Endothelial cell of umbilical vein (primary cell): Measurements from ENCODE around the gene MAST4. TPM values are rescaled to one million over a fixed set of nuclear protein-coding genes. Genes with fewer than 3 reads are reported as not detected.

Experiments used
- BruUV-seq: library from RNA; stranded (reverse); fragments of 400-500 nt; replicated peaks from 2 replicates; lab custom pipeline; 2021; lab: Mats Ljungman, UMichigan
- CTCF ChIA-PET: fragments of 300-600, 350-600 bp; sonication (Branson Sonifier 250); formaldehyde crosslinking; loops from one replicate; lab custom pipeline; 2021; ENCODE audit warnings: antibody characterized with exemption, inconsistent platforms; lab: Charles Lee
- POLR2A ChIA-PET: fragments of 300-600, 350-600 bp; sonication (Branson Sonifier 250); formaldehyde crosslinking; loops from one replicate; lab custom pipeline; 2021; ENCODE audit warnings: antibody characterized with exemption, inconsistent platforms; lab: Charles Lee
- DNase-seq: peaks from one replicate; pipeline ENCODE4 v3.0.0-alpha.2; 2011; ENCODE audit warnings: low read depth, low spot score
- FAIRE-seq: peaks from 2 replicates; lab custom pipeline; 2011; peaks lifted over from hg19 to GRCh38; lab: Jason Lieb, UNC
- H2AFZ ChIP-seq: 2 replicates; pipeline ENCODE4 v1.6.0; 2012; ENCODE audit warnings: low read depth, low read length, control low read depth, inconsistent platforms
- H3K27ac ChIP-seq: 2 replicates; pipeline ENCODE4 v1.5.1; 2011; ENCODE audit warnings: low read depth, mild to moderate bottlenecking, control low read depth, low read length, moderate library complexity; ENCODE audit not compliant: insufficient read depth
- H3K27me3 ChIP-seq, 2 experiments: 2 replicates each; pipeline versions ENCODE4 v1.6.0 to v1.6.1; 2011; ENCODE audit warnings: low read length in 2 of 2, mixed read lengths in 1 of 2; ENCODE audit not compliant: control insufficient read depth in 2 of 2, insufficient read depth in 2 of 2
- H3K36me3 ChIP-seq, 2 experiments: 2 replicates in 1 of 2; 3 replicates in 1 of 2; pipeline ENCODE4 v1.5.1; 2011; ENCODE audit warnings: low read length in 2 of 2, mild to moderate bottlenecking in 1 of 2, moderate library complexity in 1 of 2; ENCODE audit not compliant: control insufficient read depth in 2 of 2, insufficient read depth in 2 of 2; ENCODE audit errors: extremely low read depth in 1 of 2
- H3K4me1 ChIP-seq: 3 replicates; pipeline ENCODE4 v1.5.1; 2011; ENCODE audit warnings: mild to moderate bottlenecking, low read length; ENCODE audit not compliant: control insufficient read depth, insufficient read depth; ENCODE audit errors: extremely low read depth
- H3K4me2 ChIP-seq: 2 replicates; pipeline ENCODE4 v1.6.1; 2011; ENCODE audit warnings: low read length, control low read depth, mixed read lengths; ENCODE audit not compliant: insufficient read depth
- H3K4me3 ChIP-seq, 3 experiments: fragments of 200-600 bp in 1 of 3; sonication (generic), shearing (Covaris generic) in 1 of 3; replicated peaks in 1 of 3; 2 replicates each; pipeline ENCODE4 v1.5.1; 2011 to 2016; ENCODE audit warnings: control low read depth in 3 of 3, low read length in 3 of 3, mild to moderate bottlenecking in 2 of 3, inconsistent platforms in 1 of 3, low read depth in 1 of 3, moderate library complexity in 1 of 3; ENCODE audit not compliant: insufficient read depth in 1 of 3
- H3K79me2 ChIP-seq: 2 replicates; pipeline ENCODE4 v1.6.0; 2012; ENCODE audit warnings: low read length, inconsistent platforms; ENCODE audit not compliant: control insufficient read depth, insufficient read depth
- H3K9ac ChIP-seq: replicated peaks from 2 replicates; pipeline ENCODE3; 2011; ENCODE audit warnings: low read length, control low read depth; ENCODE audit not compliant: insufficient read depth; ENCODE audit errors: extremely low read depth
- H3K9me1 ChIP-seq: replicated peaks from 3 replicates; pipeline ENCODE4 v1.6.0; 2011; ENCODE audit warnings: mild to moderate bottlenecking, low read length; ENCODE audit not compliant: control insufficient read depth, insufficient read depth; ENCODE audit errors: extremely low read depth
- H3K9me3 ChIP-seq: replicated peaks from 2 replicates; pipeline ENCODE4 v1.5.1; 2012; ENCODE audit warnings: low read length, inconsistent platforms; ENCODE audit not compliant: control insufficient read depth, insufficient read depth
- H4K20me1 ChIP-seq: replicated peaks from 2 replicates; pipeline ENCODE3; 2011; ENCODE audit warnings: mild to moderate bottlenecking, low read length; ENCODE audit not compliant: control insufficient read depth, insufficient read depth; ENCODE audit errors: extremely low read depth
- CTCF ChIP-seq, 2 donors: IDR thresholded peaks; 1 replicate in 1 of 2; 2 replicates in 1 of 2; pipeline ENCODE4 v1.5.1; 2011; ENCODE audit warnings: low read length in 2 of 2, mild to moderate bottlenecking in 2 of 2, moderate library complexity in 2 of 2, control low read depth in 1 of 2, inconsistent platforms in 1 of 2, low read depth in 1 of 2; ENCODE audit not compliant: insufficient read depth in 1 of 2; ENCODE audit errors: extremely low read depth in 1 of 2
- EZH2 ChIP-seq: IDR thresholded peaks from 2 replicates; pipeline ENCODE4 v1.6.1; 2012; ENCODE audit warnings: borderline replicate concordance, low read depth, mild to moderate bottlenecking, moderate library complexity, low read length, inconsistent platforms; ENCODE audit not compliant: severe bottlenecking
- FOS ChIP-seq: IDR thresholded peaks from 2 replicates; pipeline ENCODE4 v1.6.1; 2011; ENCODE audit warnings: mild to moderate bottlenecking, low read length, moderate library complexity, borderline replicate concordance; ENCODE audit not compliant: insufficient read depth
- GATA2 ChIP-seq: IDR thresholded peaks from 2 replicates; pipeline ENCODE4 v1.7.0; 2011; ENCODE audit warnings: low read depth, mild to moderate bottlenecking, moderate library complexity, mixed read lengths, low read length; ENCODE audit not compliant: insufficient read length, insufficient read depth
- JUN ChIP-seq: IDR thresholded peaks from 2 replicates; pipeline ENCODE4 v1.6.1; 2011; ENCODE audit warnings: borderline replicate concordance, low read depth; ENCODE audit not compliant: insufficient read length, insufficient read depth
- MYC ChIP-seq: IDR thresholded peaks from one replicate; pipeline ENCODE4 v1.6.1; 2011; ENCODE audit warnings: mild to moderate bottlenecking, low read depth, low read length
- POLR2A ChIP-seq: IDR thresholded peaks from 2 replicates; pipeline ENCODE4 v1.6.1; 2012; ENCODE audit warnings: low read depth, mild to moderate bottlenecking, control low read depth, low read length
- POLR2AphosphoS5 ChIP-seq: IDR thresholded peaks from 2 replicates; pipeline ENCODE4 v1.6.1; 2012; ENCODE audit warnings: low read depth, mild to moderate bottlenecking, control low read depth, low read length, moderate library complexity; ENCODE audit not compliant: insufficient read depth
- dilution Hi-C: fragments of 300-500 bp; cut with MboI; formaldehyde crosslinking; loops from one replicate; pipeline ENCODE4 v1.15.0; 2019; ENCODE audit warnings: low sequenced_read_pairs; ENCODE audit not compliant: extremely low pct_ligation_motif_present
- intact Hi-C: fragments of 100-400 bp; cut with micrococcal nuclease; formaldehyde crosslinking; loops from one replicate; pipeline ENCODE4 v1.10.0; 2022
- polyA plus RNA-seq, 4 experiments: library from polyadenylated mRNA; depleted of rRNA in 3 of 4; stranded (reverse) in 3 of 4; unstranded in 1 of 4; fragments of >200 nt; gene quantifications; 2 replicates each; pipeline versions ENCODE4 v1.2.1 to v1.2.3, GENCODE V29; 2011 to 2012; ENCODE audit warnings: missing spikeins in 1 of 4
- total RNA-seq: library from RNA; stranded (reverse); gene quantifications from 2 replicates; pipeline ENCODE4 v1.2.3, GENCODE V29; 2021
- TF ChIP-seq, protein P1 (sequence below): IDR thresholded peaks from 2 replicates; pipeline ENCODE4 v1.6.1; 2011; ENCODE audit not compliant: insufficient read depth, insufficient read length

The MAST4 gene
- total and polyA plus RNA-seq, 2 donors (not counting 3 experiments of a cell fraction or from before 2014, with no cell fraction given), result 40.2 to 116 TPM

GRCh38 chr5:67168069-67168468, 571.9 kb downstream of the MAST4 start:
- ChIA-PET POLR2A (no interaction called here), CTCF (interaction anchor here (0.8 to 9.5 kb wide), 6 partner anchors 8 to 1085 kb away, joined by 3 to 126 read pairs (median 12); no protein-coding TSS in a partner anchor)
- Histone ChIP-seq H3K9me1 (no peaks in the 10 kb centered on the region), H2AFZ (no peak overlapping the region), H3K79me2 (no peaks in the 10 kb centered on the region), H3K9ac (no peak overlapping the region), H3K4me2 (no peak overlapping the region), H3K27me3 (no peaks in the 10 kb centered on the region), H3K36me3 (peaks cover 23 to 28% of the 10 kb centered on the region in 2 experiments), H3K9me3 (no peaks in the 10 kb centered on the region), H4K20me1 (no peaks in the 10 kb centered on the region), H3K27ac (no peak overlapping the region), H3K4me1 (peaks cover 8% of the 10 kb centered on the region), H3K4me3 (no peak overlapping the region)
- dilution Hi-C loops (loop anchor here (25.0 kb wide), 1 partner anchor 1094 kb away; no protein-coding TSS in a partner anchor), intact Hi-C loops (no loop called here)
- FAIRE-seq (no peak), DNase-seq (no peak)
- TF ChIP-seq POLR2AphosphoS5 (no peak), JUN (no peak), POLR2A (no peak), FOS (no peak), GATA2 (no peak), EZH2 (no peak), CTCF (IDR thresholded peaks at IDR 0.05; ENCODE audit: extremely low read depth in 1 of 2, insufficient read depth in 1 of 2, low read depth in 1 of 2, low read length in 2 of 2) (no peak), MYC (no peak)
- TF ChIP-seq, protein P1, sequence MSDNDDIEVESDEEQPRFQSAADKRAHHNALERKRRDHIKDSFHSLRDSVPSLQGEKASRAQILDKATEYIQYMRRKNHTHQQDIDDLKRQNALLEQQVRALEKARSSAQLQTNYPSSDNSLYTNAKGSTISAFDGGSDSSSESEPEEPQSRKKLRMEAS, result no peak
- BruUV-seq, result no TSS peak
